Measurements from ENCODE around the gene GAB2. TPM values are rescaled to one million over a fixed set of nuclear protein-coding genes. Genes with fewer than 3 reads are reported as not detected.
"Not testable (repeated sequence)": the region's sequence is repeated elsewhere in the genome, so short reads cannot be mapped to it uniquely, and the experiment has no call there.

Gene GAB2
- total RNA-seq, 1 experiment from 2014 or later, result 38.9 TPM

DNA sequence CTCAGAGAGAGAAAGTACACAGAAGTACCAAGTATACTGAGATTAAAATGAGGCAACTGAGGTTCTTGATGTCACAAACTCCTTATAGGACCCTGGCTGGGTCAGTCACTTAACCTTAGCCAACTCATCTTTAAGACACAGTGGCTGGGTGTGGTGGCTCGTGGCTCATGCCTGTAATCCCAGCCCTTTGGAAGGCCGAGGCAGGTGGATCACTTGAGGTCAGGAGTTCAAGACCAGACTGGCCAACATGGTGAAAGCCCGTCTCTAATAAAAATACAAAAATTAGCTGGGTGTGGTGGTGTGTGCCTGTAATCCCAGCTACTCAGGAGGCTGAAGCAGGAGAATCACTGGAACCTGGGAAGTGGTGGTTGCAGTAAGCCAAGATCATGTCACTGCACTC, 61.9 kb downstream of the GAB2 start:
- in situ Hi-C loops (cut with HindIII; ENCODE audit: low pct_unique_long_range_greater_than_20kb, low sequenced_read_pairs); DNase-seq (ENCODE audit: low read depth, low spot score): not testable (repeated sequence)

DNA sequence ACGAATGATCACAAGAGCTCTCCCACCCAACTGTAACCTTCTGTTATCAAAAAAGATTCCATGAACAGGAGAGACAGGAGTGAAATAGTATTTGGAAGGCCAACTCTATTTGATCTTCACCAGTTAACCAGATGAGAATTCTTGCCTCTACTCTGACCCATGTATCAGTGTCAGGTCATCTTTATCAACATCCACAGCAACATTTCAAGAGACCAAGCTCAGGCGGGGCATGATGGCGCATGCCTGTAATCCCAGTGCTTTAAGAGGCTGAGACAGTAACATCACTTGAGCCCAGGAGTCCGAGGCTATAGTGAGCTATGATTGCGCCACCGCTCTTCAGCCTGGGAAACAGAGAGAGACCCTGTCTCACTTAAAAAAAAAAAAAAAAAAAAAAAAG, 62.3 kb downstream of the GAB2 start:
- in situ Hi-C loops (cut with HindIII; ENCODE audit: low pct_unique_long_range_greater_than_20kb, low sequenced_read_pairs), result no loop called here
- no peak for DNase-seq (ENCODE audit: low read depth, low spot score)

DNA sequence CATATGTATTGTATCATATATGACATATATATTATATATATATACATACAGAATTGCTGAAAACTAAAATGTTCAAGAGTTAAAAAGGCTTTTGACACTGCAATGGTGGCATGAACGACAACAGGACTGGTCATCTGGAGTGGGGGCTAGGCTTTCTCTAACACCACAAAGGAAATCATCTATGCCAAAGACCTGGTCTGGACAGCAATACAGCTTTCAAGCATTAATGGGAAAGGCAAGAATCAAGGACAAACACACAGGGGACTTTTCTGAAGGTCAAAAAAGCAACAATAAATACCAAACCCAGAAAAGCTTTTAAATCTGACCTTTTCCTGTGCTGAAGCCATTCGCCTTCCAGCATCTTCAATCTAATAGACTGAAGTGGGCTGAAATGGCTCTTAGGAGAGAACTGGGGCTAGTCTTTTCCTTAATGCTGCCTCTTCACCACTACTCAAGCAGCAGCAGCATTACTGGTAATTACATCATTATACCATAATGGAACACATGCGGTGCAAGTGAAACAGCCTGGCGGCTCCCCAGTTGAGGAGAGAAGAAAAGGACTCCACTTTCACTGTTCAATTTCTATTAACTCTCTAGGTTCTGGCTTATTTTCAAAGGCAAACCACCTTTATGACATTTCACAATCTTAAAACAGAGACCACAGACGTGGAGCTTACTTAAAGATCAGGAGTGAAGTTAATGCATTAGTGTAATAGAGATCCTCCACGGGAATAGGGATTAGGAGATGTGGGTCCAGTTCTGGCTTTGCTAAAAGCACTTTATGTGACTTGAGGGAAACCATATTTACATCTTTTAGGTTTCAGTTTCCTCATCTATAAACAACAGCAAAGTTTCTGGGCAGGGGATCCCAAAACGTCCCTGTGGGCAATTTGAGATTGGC, 63.0 kb downstream of the GAB2 start:
- DNase-seq (ENCODE audit: low read depth, low spot score), result peak; percentile 41
- in situ Hi-C loops (cut with HindIII; ENCODE audit: low pct_unique_long_range_greater_than_20kb, low sequenced_read_pairs), result no loop called here

DNA sequence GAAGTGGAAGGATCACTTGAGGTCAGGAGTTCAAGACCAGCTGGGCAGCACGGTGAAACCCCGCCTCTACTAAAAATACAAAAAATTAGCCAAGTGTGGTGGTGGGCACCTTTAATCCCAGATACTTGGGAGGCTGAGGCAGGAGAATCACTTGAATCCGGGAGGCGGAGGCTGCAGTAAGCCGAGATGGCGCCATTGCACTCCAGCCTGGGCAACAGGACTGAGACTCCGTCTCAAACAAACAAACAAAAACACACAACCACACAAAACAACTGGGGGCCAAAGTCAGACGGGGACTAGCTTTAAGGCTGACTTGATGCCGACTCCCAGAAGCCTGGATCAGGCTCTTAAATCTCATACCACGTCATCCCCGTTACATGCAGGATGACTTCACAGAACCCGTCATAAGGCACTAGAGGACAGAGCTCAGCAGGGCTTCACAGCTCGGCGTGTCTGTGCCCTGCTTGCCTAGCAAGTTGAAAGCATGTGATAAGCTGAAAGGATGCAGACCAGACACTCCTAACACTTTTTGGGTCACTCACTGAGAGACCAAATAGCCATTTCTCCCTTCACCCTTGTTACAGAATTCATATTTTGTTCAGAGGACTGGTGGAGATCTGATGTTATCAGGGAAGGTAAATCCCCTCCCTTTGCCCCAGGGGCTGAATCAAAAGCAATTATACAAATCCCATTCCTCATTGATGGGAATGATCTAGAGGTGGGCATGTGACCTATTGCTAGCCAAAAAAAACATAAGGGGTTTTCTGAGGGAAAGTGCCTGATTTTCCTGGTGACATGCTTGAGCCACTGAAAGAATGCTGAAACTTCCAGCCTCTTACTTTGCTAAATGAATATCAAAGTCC, 65.4 kb downstream of the GAB2 start:
- no peak for DNase-seq (ENCODE audit: low read depth, low spot score)
- in situ Hi-C loops (cut with HindIII; ENCODE audit: low pct_unique_long_range_greater_than_20kb, low sequenced_read_pairs), result no loop called here

GRCh38 chr11:78351193-78351592, 66.4 kb downstream of the GAB2 start:
- in situ Hi-C loops (cut with HindIII; ENCODE audit: low pct_unique_long_range_greater_than_20kb, low sequenced_read_pairs), result no loop called here
- no peak for DNase-seq (ENCODE audit: low read depth, low spot score)

GRCh38 chr11:78350646-78351165, 66.9 kb downstream of the GAB2 start:
- in situ Hi-C loops (cut with HindIII; ENCODE audit: low pct_unique_long_range_greater_than_20kb, low sequenced_read_pairs), result no loop called here

GRCh38 chr11:78350091-78350645, 67.5 kb downstream of the GAB2 start:
- DNase-seq (ENCODE audit: low read depth, low spot score), result no peak
- in situ Hi-C loops (cut with HindIII; ENCODE audit: low pct_unique_long_range_greater_than_20kb, low sequenced_read_pairs), result no loop called here

More at GRCh38 chr11:78350646-78351165, 66.9 kb downstream of the GAB2 start:
- peak; percentile 80 for DNase-seq (ENCODE audit: low read depth, low spot score)

DNA sequence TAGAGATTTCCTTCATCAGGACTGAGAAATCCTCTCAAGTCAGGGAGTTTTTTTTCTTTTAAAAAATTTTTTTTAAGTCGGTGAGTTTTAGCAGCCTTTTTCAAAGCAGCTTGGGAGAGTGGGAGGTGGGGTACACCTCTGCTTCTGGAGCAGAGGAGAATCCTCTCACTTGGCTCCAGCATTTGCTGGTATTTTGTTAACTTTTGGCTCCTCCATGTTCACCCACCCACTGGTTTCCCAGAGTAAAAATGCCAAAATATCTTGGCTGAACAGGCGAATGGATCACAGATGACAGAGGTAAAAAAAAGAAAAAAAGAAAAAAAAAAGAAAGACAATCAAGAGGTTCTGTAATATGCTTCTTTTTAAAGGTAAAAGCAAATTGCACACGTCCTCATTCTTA, 68.0 kb downstream of the GAB2 start:
- DNase-seq (ENCODE audit: low read depth, low spot score), result no peak
- in situ Hi-C loops (cut with HindIII; ENCODE audit: low pct_unique_long_range_greater_than_20kb, low sequenced_read_pairs), result no loop called here

DNA sequence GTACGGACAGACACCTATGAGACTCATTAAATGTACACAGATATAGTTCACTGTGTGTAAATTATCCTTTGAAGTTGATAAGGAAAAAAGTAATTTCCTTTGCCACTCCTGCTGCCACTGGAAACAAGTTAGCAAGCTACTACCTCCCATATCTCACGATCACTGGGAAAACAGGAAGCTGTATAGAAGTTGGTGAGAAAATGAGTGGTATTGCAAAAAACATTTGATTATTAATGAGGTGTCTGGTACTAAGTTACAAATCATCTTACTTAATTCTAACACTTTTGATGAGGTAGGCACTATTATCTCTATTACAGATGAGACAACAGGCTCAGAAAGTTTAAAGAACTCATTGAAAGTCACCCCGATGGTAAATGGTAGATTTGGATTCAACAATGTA, 68.5 kb downstream of the GAB2 start:
- in situ Hi-C loops (cut with HindIII; ENCODE audit: low pct_unique_long_range_greater_than_20kb, low sequenced_read_pairs), result no loop called here
- no peak for DNase-seq (ENCODE audit: low read depth, low spot score)

DNA sequence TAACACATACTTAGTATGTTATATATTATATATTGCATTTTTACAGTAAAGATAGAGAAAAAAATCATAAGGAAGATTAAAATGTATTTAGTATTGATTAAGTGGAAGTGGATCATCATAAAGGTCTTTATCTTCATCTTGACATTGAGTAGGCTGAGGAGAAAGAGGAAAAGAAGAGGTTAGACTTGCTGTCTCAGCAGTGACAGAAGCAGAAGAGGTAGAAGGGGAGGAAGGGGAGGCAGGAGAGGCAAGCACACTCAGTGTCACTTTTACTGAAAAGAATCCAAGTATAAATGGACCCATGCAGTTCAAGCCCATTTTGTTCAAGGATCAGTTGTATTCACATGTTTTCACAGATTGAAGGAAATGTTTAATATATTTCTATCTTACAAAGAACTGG, 69.7 kb downstream of the GAB2 start:
- in situ Hi-C loops (cut with HindIII; ENCODE audit: low pct_unique_long_range_greater_than_20kb, low sequenced_read_pairs), result no loop called here
- DNase-seq (ENCODE audit: low read depth, low spot score), result no peak

GRCh38 chr11:78346799-78347198, 70.8 kb downstream of the GAB2 start:
- DNase-seq (ENCODE audit: low read depth, low spot score), result no peak

DNA sequence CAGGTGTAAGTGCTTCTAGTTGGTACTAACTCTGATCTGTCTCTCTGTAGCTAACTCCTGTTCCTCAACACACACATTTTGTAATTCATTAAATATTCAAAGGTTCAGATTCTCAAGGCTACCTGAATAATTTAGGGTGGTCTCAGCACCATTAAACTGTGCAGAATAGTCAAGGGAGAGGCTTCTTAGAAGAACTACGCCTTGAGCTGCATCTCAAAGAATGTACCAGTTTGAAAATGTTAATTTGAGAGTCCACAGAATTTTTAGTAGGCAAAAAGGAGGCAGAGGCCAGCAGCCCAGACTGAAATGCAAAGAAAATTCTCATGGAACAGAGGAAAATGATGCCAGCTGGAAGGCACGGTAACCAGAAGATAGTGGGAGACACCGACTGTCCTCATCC, 72.2 kb downstream of the GAB2 start:
- in situ Hi-C loops (cut with HindIII; ENCODE audit: low pct_unique_long_range_greater_than_20kb, low sequenced_read_pairs), result no loop called here
- DNase-seq (ENCODE audit: low read depth, low spot score), result no peak

More at GRCh38 chr11:78346799-78347198, 70.8 kb downstream of the GAB2 start:
- in situ Hi-C loops (cut with HindIII; ENCODE audit: low pct_unique_long_range_greater_than_20kb, low sequenced_read_pairs), result no loop called here

- in situ Hi-C loops (cut with HindIII; ENCODE audit: low pct_unique_long_range_greater_than_20kb, low sequenced_read_pairs), result no loop called here
- DNase-seq (ENCODE audit: low read depth, low spot score), result peak; percentile 69
These were observed 72.9 kb downstream of the GAB2 start for GRCh38 chr11:78344676-78345075.

GRCh38 chr11:78344094-78344493, 73.5 kb downstream of the GAB2 start:
- no peak for DNase-seq (ENCODE audit: low read depth, low spot score)
- in situ Hi-C loops (cut with HindIII; ENCODE audit: low pct_unique_long_range_greater_than_20kb, low sequenced_read_pairs), result no loop called here

DNA sequence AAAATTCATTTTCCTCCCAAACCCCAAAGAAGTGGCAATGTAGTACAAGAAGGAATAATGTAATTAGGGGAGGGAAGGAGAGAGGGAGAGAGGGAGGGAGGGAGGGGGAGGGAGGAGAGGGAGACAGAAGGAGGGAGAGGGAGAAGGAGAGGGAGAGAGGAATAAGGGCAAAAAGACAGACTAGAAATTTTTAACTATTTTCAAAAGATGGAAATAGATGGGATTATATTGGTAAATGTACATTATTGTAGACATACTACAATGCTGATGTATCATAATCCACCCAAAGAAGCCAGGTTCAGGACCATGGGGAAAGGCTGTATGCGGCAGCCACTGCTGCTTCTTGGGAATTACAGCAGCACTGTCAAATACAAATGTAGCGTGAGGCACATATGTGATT, 74.3 kb downstream of the GAB2 start:
- no peak for DNase-seq (ENCODE audit: low read depth, low spot score)
- in situ Hi-C loops (cut with HindIII; ENCODE audit: low pct_unique_long_range_greater_than_20kb, low sequenced_read_pairs), result no loop called here

- in situ Hi-C loops (cut with HindIII; ENCODE audit: low pct_unique_long_range_greater_than_20kb, low sequenced_read_pairs), result no loop called here
- peak; percentile 54 for DNase-seq (ENCODE audit: low read depth, low spot score)
These were observed 75.8 kb downstream of the GAB2 start for GRCh38 chr11:78341841-78342240.

DNA sequence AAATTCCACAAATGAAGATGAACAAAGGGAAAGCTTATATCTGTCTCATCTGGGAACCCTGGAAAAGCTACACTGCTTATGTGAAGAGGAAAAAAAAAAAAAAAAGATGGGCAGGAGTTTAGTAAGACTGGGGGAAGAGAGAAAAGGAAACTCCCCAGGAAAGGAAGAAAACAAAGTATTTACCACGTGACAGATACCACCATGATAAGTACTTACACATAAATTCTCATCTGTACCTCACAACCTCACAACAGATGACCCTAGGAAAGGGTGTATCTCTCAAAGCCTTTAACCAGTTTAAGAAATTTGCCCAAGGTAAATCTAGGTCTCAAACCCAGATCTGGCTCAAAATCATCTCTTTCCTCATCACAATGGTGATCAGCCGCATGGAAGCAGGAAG, 77.1 kb downstream of the GAB2 start:
- no peak for DNase-seq (ENCODE audit: low read depth, low spot score)
- in situ Hi-C loops (cut with HindIII; ENCODE audit: low pct_unique_long_range_greater_than_20kb, low sequenced_read_pairs), result no loop called here

DNA sequence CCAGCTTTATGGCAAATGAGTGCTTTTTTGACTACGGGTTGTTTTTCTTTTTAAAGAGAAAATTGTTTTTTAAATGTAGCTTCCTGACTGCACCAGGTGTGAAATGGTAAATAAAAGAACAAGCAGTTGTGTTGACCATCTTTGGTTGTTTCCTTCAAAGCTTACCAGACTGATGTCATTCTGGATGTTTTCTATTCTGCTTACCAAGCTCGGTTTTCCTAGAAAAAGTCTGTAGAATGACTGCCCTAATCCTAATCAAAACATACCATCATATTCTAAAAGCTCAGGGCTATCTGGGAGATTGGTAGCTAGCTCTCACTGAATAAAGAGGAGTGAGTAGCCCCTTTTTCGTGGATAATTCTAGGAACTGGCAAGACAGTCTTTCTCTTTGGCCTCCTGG, 77.7 kb downstream of the GAB2 start:
- DNase-seq (ENCODE audit: low read depth, low spot score), result no peak
- in situ Hi-C loops (cut with HindIII; ENCODE audit: low pct_unique_long_range_greater_than_20kb, low sequenced_read_pairs), result no loop called here

Data from SK-MEL-5 (cell line).